GM12873 (cell line): ENCODE measurements around the gene PPP2R3B.

Experiments used
- TF ChIP-seq, protein P1 (sequence below): IDR thresholded peaks from 2 replicates; pipeline ENCODE4 v1.5.1; 2012; ENCODE audit warnings: low read depth, mild to moderate bottlenecking, moderate library complexity, low read length, control low read depth; ENCODE audit not compliant: insufficient read depth; ENCODE audit errors: missing control alignments

PPP2R3B gene

DNA sequence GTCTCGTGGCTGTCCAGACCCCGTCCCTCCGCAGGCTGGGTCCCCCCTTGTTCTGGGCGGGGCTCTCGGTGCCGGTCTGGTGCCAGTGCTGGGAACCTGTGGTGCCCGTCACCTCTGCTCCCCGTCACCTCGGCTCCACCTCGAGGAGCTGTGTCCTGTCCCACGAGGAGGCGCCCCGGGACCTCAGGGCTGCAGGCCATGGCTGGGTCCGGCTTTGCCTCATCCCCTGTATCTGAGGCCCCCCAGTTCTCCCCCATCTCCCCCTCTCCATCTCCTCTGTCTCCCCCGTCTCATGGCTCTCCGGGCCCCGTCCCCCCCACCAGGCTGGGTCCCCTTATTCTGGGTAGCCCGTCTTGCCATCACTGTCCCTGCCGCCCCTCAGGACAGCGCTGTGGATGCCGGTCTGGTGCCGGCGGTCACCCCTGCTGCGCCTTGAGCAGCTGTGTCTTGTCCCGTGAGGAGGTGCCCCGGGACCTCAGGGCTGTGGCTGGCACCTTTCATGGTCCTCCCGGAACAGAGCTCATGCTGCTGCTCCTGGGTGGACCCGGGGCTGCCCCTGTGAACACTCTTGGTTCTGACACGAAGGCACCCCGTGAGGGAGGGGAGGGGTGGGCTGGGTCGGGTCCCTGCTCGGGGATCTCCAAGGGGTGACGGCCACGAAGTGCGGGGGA, 54.7 kb downstream of the PPP2R3B start:
- TF ChIP-seq, protein P1, sequence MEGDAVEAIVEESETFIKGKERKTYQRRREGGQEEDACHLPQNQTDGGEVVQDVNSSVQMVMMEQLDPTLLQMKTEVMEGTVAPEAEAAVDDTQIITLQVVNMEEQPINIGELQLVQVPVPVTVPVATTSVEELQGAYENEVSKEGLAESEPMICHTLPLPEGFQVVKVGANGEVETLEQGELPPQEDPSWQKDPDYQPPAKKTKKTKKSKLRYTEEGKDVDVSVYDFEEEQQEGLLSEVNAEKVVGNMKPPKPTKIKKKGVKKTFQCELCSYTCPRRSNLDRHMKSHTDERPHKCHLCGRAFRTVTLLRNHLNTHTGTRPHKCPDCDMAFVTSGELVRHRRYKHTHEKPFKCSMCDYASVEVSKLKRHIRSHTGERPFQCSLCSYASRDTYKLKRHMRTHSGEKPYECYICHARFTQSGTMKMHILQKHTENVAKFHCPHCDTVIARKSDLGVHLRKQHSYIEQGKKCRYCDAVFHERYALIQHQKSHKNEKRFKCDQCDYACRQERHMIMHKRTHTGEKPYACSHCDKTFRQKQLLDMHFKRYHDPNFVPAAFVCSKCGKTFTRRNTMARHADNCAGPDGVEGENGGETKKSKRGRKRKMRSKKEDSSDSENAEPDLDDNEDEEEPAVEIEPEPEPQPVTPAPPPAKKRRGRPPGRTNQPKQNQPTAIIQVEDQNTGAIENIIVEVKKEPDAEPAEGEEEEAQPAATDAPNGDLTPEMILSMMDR, result no peak

DNA sequence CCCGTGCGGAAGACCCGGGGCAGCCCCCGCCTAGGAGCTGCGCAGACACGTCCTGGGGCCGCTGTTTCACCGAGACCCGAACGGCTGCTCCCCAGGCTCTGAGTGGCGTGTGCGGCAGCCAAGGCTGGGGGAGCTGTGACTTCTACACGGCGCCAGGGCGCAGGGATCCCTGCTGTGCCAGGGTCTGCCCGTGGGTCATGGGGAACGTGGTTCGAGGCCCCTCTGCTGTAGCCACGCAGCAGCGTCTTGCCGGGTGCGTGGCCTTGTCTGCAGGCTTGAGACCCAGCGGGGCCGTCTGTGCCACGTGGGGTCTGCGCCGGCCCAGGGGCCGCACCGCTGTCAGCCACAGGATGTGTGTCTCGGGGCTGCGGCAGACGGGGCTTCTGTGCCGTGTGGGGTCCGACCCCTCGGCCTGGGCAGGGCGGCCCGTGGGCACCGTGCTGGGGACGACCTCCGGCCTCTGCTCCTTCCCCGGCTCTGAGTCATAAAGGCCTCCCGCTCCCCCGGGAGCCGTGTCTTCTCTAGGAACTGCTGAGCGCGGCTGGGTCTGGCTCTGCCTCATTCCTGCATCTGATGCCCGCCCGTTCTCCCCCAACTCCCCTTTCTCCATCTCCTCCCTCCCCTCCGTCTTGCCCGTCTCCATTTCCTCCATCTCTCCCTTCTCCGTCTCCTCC, 55.4 kb downstream of the PPP2R3B start:
- TF ChIP-seq, protein P1, result no peak

DNA sequence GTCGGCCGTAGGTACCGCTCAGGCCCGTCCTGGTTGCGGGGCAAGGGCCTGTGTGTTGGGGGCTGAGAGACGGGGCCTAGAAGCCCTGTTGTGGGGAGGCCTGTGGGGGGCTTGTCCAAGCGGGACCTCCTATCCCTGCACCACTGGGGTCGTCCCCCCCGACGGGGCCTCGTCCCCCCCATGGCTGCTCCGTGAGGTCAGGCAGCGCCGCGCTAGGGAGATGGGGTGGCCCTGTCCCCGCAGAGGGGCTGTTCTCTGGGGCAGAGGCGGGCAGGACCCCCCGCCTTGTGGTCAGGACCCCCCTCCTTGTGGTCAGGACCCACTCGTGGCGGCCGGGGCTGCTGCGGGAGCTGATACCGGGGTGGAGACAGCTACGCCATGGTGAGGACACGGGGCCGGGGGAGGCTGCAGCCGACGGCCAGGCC, 56.0 kb downstream of the PPP2R3B start:
- TF ChIP-seq, protein P1, result no peak

DNA sequence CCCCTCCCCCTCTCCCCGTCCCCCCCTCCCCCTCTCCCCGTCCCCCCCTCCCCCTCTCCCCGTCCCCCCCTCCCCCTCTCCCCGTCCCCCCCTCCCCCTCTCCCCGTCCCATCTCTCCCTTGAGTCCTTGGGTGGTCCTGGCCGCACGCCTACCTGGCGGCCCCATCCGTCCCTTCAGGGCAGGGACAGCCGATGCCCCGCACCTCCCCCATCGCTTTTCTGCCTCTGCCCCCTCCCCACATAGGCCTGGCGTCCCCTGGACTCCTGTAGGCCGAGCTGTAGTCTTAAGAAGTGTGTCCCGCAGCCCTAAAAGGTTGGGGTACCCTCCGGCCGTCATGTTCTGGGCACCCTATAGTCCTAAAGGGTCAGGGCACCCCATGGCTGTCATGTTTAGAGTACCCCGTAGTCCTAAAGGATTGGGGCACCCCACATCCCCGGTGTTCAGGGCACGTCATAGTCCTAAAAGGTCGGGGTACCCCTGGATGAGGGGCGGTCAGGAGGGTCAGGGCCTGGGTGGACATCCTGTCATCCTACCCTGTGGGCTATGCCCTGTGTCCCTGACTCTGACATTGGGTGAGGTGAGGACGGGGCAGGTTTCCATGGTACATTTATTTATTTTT, 57.3 kb downstream of the PPP2R3B start:
- TF ChIP-seq, protein P1, result no peak

DNA sequence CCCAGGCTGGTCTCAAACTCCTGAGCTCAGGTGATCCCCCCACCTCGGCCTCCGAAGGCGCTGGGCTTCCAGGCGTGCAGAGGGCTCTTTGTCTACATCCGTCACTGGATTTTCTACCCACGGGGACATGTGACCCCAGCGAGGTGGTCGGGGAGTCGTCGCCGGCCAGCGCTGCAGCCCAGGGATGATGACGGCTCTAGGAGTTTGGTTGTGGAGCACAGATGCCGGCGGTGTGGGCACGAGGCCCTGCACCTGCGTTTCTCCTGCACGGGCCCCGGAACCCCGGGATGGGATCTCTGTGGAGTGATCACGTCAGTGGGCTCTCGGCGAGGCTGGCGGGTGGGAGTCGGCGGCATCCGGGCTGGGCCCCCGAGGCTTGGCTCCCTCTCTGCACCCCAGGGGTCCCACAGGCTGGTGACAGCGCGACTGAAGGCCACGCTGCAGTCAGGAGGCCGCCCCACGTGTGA, 59.0 kb downstream of the PPP2R3B start:
- TF ChIP-seq, protein P1, result no peak

DNA sequence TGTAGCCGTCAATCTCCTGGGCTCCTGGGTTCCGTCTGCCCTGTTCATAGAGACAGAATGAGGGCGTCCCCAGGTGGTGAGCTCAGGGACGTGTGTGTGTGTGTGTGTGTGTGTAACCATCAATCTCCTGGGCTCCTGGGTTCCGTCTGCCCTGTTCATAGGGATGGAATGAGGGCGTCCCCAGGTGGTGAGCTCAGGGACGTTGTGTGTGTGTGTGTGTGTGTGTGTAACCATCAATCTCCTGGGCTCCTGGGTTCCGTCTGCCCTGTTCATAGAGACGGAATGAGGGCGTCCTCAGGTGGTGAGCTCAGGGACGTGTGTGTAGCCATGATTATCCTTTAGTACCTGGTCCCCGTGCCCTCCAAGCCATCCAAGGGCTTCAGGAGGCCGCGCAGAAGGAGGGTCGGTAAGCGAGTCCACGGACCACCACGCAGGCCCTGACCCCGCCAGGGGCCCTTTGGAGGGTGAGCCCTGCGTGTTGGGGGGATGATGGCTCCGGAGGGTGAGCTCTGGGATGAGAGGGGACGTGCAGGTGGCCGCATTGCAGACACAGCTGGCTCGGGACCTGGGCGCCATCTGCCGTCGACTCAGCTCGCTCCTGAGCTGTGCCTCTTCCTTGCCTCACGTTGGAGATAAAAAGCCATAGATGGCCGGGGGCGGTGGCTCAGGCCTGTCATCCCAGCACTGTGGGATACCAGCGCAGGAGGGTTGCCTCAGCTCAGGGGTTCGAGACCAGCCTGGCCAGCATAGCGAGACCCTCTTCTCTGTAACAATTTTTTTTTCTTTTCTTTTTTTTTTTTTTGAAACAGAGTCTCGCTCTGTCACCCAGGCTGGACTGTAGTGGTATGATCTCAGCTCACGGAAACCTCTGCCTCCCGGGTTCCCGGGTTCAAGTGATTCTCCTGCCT, 62.7 kb downstream of the PPP2R3B start:
- TF ChIP-seq, protein P1, result peak; percentile 13
